LHCN-M2 (cell line): Measurements from ENCODE around the gene VAC14. TPM values are rescaled to one million over a fixed set of nuclear protein-coding genes. Genes with fewer than 3 reads are reported as not detected.

Source experiments
- DNase-seq: peaks from one replicate; pipeline ENCODE4 v3.0.0-alpha.2; 2012; ENCODE audit warnings: low read depth
- total RNA-seq: library from RNA; depleted of rRNA; stranded (reverse); fragments of >200 nt; gene quantifications from 2 replicates; pipeline ENCODE4 v1.2.3, GENCODE V29; 2014

Gene VAC14
- total RNA-seq, 1 experiment from 2014 or later = 62.2 TPM

GRCh38 chr16:70692873-70693671 lies 107.9 kb downstream of the VAC14 start:
- DNase-seq = peak; percentile 87

GRCh38 chr16:70692130-70692872 lies 108.7 kb downstream of the VAC14 start:
- DNase-seq = peak; percentile 20

- peak; percentile 98 for DNase-seq
Measured at GRCh38 chr16:70691223-70692129, 109.5 kb downstream of the VAC14 start.

GRCh38 chr16:70689970-70690891 lies 110.7 kb downstream of the VAC14 start:
- DNase-seq = peak; percentile 87

- no peak for DNase-seq
Measured at GRCh38 chr16:70689035-70689969, 111.7 kb downstream of the VAC14 start.

GRCh38 chr16:70688246-70688742 lies 112.7 kb downstream of the VAC14 start:
- DNase-seq = peak; percentile 82

GRCh38 chr16:70687671-70688245 lies 113.2 kb downstream of the VAC14 start:
- no peak for DNase-seq

- peak; percentile 91 for DNase-seq
Measured at GRCh38 chr16:70687102-70687511, 113.9 kb downstream of the VAC14 start.

GRCh38 chr16:70686376-70687101 lies 114.4 kb downstream of the VAC14 start:
- peak; percentile 52 for DNase-seq

- DNase-seq = peak; percentile 85
Measured at GRCh38 chr16:70685938-70686375, 115.0 kb downstream of the VAC14 start, which contains the start of gene MTSS2. MTSS2 (minus strand) TSS chr16:70686053; CDS start chr16:70685791, 262 bp downstream.

- peak; percentile 30 for DNase-seq
Measured at GRCh38 chr16:70685061-70685937, 115.7 kb downstream of the VAC14 start.

GRCh38 chr16:70684146-70685060 lies 116.6 kb downstream of the VAC14 start:
- no peak for DNase-seq

- no peak for DNase-seq
Measured at GRCh38 chr16:70683146-70683944, 117.6 kb downstream of the VAC14 start.

GRCh38 chr16:70682239-70683145 lies 118.5 kb downstream of the VAC14 start:
- DNase-seq = no peak
